GM12892 (cell line): ENCODE results near the gene ZPLD1.

ENCODE experiments used
- POLR2A ChIP-seq: IDR thresholded peaks from 2 replicates; pipeline ENCODE4 v1.6.1; 2011; ENCODE audit warnings: low read depth, low read length, control low read depth
- POLR2AphosphoS5 ChIP-seq: IDR thresholded peaks from 2 replicates; pipeline ENCODE4 v1.6.1; 2011; ENCODE audit warnings: low read depth, low read length, control low read depth

DNA sequence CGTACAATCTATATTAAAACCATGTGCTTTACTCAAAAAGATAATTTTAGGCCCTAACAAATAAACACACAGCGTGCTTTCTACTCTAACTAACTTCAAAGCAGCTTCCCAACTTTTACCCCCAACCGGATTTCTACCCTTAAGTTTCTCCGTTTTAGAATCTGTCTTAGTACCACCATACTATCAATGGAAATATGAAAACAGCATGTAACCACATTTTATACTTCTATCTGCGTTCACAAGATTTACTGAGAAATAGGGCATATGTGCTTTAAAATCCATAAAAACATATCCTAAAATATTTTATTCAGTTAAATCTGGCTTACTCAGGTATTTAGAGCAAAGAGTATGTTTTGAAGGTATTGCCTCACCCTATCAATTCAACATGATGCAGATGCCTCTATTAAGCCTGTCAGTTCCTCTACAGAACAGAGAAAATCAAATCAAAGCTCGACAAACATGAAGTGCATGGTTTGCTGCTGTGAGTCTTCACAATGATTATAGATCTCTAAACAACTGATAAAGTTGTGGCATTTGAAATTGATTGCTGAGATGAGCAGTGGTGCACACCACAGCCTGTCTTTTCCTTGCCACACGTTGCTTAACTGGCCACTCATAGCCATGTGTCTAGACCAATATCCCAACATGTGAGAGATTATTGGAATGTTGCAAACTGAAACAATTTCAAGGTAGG, 44.5 kb upstream of the ZPLD1 start:
- TF ChIP-seq POLR2A (no peak), POLR2AphosphoS5 (no peak)
